ENCODE results near the gene JPH2.

The JPH2 gene

DNA sequence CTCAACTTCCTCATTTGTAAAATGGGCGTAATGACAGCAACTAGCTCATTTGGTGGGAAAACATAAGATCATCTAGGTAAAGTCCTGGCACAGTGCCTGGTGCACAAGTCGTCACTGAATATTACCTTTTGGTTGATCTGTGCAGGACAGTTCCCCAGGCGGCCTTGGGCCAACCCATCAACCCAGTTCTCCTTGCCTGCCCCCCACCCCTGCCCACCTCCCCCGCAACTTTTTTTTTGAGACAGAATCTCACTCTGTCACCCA is 99.2 kb downstream of the JPH2 start:
- Histone ChIP-seq H3K79me2 (ENCODE audit: insufficient read depth, low read depth) (no peaks in the 10 kb centered on the region), H3K4me2 (no peak overlapping the region), H3K4me3 (IDR thresholded peaks at IDR 0.05; ENCODE audit: insufficient read depth, low read depth, low read length) (no peak overlapping the region), H2AFZ (ENCODE audit: low read depth) (no peak overlapping the region), H3K4me1 (ENCODE audit: low read depth, poor library complexity, severe bottlenecking) (peaks cover 30% of the 10 kb centered on the region), H3K27me3 (ENCODE audit: insufficient read depth, low read depth) (no peaks in the 10 kb centered on the region), H3K9ac (no peak overlapping the region), H3K36me3 (ENCODE audit: insufficient read depth) (no peaks in the 10 kb centered on the region), H4K20me1 (ENCODE audit: insufficient read depth) (no peaks in the 10 kb centered on the region), H3K27ac (no peak overlapping the region)
- TF ChIP-seq, protein P1, sequence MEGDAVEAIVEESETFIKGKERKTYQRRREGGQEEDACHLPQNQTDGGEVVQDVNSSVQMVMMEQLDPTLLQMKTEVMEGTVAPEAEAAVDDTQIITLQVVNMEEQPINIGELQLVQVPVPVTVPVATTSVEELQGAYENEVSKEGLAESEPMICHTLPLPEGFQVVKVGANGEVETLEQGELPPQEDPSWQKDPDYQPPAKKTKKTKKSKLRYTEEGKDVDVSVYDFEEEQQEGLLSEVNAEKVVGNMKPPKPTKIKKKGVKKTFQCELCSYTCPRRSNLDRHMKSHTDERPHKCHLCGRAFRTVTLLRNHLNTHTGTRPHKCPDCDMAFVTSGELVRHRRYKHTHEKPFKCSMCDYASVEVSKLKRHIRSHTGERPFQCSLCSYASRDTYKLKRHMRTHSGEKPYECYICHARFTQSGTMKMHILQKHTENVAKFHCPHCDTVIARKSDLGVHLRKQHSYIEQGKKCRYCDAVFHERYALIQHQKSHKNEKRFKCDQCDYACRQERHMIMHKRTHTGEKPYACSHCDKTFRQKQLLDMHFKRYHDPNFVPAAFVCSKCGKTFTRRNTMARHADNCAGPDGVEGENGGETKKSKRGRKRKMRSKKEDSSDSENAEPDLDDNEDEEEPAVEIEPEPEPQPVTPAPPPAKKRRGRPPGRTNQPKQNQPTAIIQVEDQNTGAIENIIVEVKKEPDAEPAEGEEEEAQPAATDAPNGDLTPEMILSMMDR (conservative IDR thresholded peaks at IDR 0.05; ENCODE audit: low read depth, low read length) = no peak

DNA sequence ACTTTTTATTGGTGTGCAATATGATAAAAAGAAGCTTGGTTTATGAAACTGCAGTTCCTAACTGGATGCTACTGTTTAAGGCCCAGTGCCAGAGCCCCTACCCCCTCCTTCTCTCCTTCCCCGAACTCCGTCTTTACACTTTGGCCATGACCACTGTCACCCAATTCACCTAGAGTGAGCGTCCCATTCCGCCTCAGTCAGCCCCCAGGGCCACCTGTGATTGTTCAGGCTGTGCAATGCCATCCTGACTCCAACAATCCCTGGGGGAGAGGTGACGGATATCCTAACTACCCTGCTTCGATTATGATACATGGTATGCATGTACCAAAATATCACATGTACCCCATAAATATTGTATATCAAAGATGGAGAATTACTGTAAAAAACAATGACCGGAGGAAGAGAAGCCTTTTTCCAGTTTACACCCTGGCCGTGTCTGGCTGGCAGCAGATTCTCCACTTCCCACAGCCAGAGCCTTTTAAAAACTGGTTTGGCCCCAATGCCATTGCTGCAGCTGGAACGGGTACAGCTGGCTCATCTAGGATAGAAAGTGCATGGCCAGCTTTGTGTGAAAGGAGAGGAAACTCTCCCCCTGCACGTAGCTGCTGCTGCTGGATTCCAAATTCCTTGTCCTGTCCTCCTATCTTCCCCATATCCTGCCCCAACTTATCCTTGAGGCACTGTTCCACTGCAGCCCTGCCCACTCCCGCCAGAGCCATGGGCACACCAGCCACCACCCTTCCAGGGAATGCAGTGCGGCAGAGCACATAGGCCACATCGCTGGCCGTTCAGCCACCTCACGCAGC is 99.7 kb downstream of the JPH2 start:
- no peaks in the 10 kb centered on the region for H3K27me3 ChIP-seq (ENCODE audit: insufficient read depth, low read depth)
- H3K4me3 ChIP-seq (IDR thresholded peaks at IDR 0.05; ENCODE audit: insufficient read depth, low read depth, low read length) = no peak overlapping the region
- H3K4me1 ChIP-seq (ENCODE audit: low read depth, poor library complexity, severe bottlenecking) = peaks cover 26% of the 10 kb centered on the region
- H2AFZ ChIP-seq (ENCODE audit: low read depth) = no peak overlapping the region
- H3K79me2 ChIP-seq (ENCODE audit: insufficient read depth, low read depth) = no peaks in the 10 kb centered on the region
- H4K20me1 ChIP-seq (ENCODE audit: insufficient read depth) = no peaks in the 10 kb centered on the region
- no peak overlapping the region for H3K4me2 ChIP-seq
- H3K27ac ChIP-seq = no peak overlapping the region
- H3K9ac ChIP-seq = no peak overlapping the region
- TF ChIP-seq, protein P1 (conservative IDR thresholded peaks at IDR 0.05; ENCODE audit: low read depth, low read length) = no peak
- H3K36me3 ChIP-seq (ENCODE audit: insufficient read depth) = no peaks in the 10 kb centered on the region

DNA sequence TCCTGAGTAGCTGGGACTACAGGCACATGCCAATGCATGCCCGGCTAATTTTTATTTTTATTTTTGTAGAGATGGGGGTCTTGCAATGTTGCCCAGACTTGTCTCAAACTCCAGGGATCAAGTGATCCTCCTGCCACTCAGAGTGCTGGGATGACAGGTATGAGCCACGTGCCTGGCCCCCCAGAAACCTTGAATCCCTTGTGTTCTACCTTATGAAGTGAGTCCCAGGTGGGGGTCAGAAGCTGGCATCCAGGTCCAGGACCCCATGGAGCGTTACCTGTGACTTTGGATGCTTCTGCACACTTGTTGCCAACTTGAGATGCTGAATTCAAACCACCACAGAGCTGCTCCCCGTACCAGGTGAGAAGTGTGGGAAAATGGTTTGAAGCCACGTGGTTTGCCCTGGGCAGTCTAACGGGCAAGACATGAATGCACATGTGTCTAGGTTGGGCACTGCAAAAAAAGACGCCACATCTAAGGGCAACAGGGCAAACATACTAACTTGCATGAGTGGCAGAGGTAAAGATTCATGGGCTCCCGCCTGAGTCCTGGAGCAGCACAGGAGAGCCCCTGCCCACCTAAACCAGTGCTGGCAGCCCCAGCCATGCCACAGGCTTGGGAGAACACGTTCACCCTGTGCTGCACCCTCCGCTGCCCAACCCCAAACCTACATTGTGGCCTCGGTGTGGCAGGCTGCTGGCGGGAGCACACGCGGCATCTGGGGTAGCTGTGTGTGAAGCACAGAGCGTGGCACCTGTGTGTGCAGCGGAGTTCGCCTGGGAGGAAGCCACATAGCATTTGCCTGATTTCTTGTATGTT is 101.2 kb downstream of the JPH2 start:
- TF ChIP-seq, protein P1 (conservative IDR thresholded peaks at IDR 0.05; ENCODE audit: low read depth, low read length) = no peak

DNA sequence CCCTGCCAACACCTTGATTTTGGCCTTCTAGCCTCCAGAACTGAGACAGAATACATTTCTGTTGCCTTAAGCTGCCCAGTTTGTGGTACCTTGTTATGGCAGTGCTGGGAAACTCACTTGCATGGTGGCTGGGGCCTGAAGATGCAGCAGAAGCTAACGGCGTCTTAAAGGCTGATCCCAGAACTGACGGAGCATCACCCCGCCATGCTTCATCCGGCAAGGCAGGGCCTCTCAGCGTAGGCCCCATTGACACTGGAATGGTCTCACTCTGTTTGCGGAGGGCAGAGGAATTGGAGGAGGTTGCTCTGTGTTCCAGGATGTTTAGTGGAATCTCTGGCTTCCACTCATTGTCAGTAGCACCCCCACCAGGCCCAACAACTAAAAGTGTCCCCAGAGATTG is 102.1 kb downstream of the JPH2 start:
- H3K27ac ChIP-seq = no peak overlapping the region
- no peak overlapping the region for H3K9ac ChIP-seq

More for the DNA sequence above, 101.2 kb downstream of the JPH2 start:
- H3K4me3 ChIP-seq (IDR thresholded peaks at IDR 0.05; ENCODE audit: insufficient read depth, low read depth, low read length) = no peak overlapping the region
- no peak overlapping the region for H3K4me2 ChIP-seq
- no peak overlapping the region for H3K27ac ChIP-seq
- H3K27me3 ChIP-seq (ENCODE audit: insufficient read depth, low read depth) = no peaks in the 10 kb centered on the region
- no peaks in the 10 kb centered on the region for H3K36me3 ChIP-seq (ENCODE audit: insufficient read depth)
- H3K79me2 ChIP-seq (ENCODE audit: insufficient read depth, low read depth) = no peaks in the 10 kb centered on the region
- no peak overlapping the region for H2AFZ ChIP-seq (ENCODE audit: low read depth)
- no peaks in the 10 kb centered on the region for H4K20me1 ChIP-seq (ENCODE audit: insufficient read depth)
- peaks cover 27% of the 10 kb centered on the region for H3K4me1 ChIP-seq (ENCODE audit: low read depth, poor library complexity, severe bottlenecking)
- H3K9ac ChIP-seq = no peak overlapping the region

More for the DNA sequence above, 102.1 kb downstream of the JPH2 start:
- peaks cover 27% of the 10 kb centered on the region for H3K4me1 ChIP-seq (ENCODE audit: low read depth, poor library complexity, severe bottlenecking)
- TF ChIP-seq, protein P1 (conservative IDR thresholded peaks at IDR 0.05; ENCODE audit: low read depth, low read length) = no peak
- H4K20me1 ChIP-seq (ENCODE audit: insufficient read depth) = no peaks in the 10 kb centered on the region
- H2AFZ ChIP-seq (ENCODE audit: low read depth) = no peak overlapping the region
- no peaks in the 10 kb centered on the region for H3K79me2 ChIP-seq (ENCODE audit: insufficient read depth, low read depth)
- H3K4me3 ChIP-seq (IDR thresholded peaks at IDR 0.05; ENCODE audit: insufficient read depth, low read depth, low read length) = no peak overlapping the region
- H3K27me3 ChIP-seq (ENCODE audit: insufficient read depth, low read depth) = no peaks in the 10 kb centered on the region
- H3K36me3 ChIP-seq (ENCODE audit: insufficient read depth) = no peaks in the 10 kb centered on the region
- H3K4me2 ChIP-seq = no peak overlapping the region
